Subcutaneous abdominal adipose tissue (tissue), 5 donors: Measurements from ENCODE around the gene MGAT2.

ENCODE experiments used
- H3K27ac ChIP-seq: one replicate; pipeline ENCODE4 v1.7.0; 2013; ENCODE audit warnings: low read depth, mild to moderate bottlenecking, inconsistent platforms, low read length, moderate library complexity
- H3K27me3 ChIP-seq, 5 donors: one replicate each; pipeline ENCODE4 v1.7.0; 2013; ENCODE audit warnings: low read length in 5 of 5, inconsistent platforms in 1 of 5; ENCODE audit not compliant: control insufficient read depth in 5 of 5, insufficient read depth in 4 of 5
- H3K36me3 ChIP-seq, 5 donors: one replicate each; pipeline ENCODE4 v1.7.0; 2013; ENCODE audit warnings: low read length in 5 of 5; ENCODE audit not compliant: control insufficient read depth in 5 of 5, insufficient read depth in 5 of 5
- H3K4me1 ChIP-seq, 5 donors: one replicate each; pipeline ENCODE4 v1.7.0; 2013; ENCODE audit warnings: low read length in 5 of 5, mild to moderate bottlenecking in 3 of 5, moderate library complexity in 1 of 5; ENCODE audit not compliant: control insufficient read depth in 5 of 5, insufficient read depth in 5 of 5
- H3K4me3 ChIP-seq, 5 donors: one replicate each; pipeline ENCODE4 v1.7.0; 2013; ENCODE audit warnings: low read length in 5 of 5, low read depth in 1 of 5
- H3K9ac ChIP-seq, 5 donors: one replicate each; pipeline ENCODE4 v1.7.0; 2013; ENCODE audit warnings: low read length in 5 of 5, mild to moderate bottlenecking in 4 of 5, moderate library complexity in 3 of 5
- H3K9me3 ChIP-seq, 5 donors: one replicate each; pipeline ENCODE4 v1.7.0; 2013; ENCODE audit warnings: low read length in 5 of 5; ENCODE audit not compliant: control insufficient read depth in 5 of 5
- donor health status: healthy.
- donor health status: healthy.
- donor health status: healthy.
- donor health status: healthy.
- donor health status: healthy.

MGAT2 gene

DNA sequence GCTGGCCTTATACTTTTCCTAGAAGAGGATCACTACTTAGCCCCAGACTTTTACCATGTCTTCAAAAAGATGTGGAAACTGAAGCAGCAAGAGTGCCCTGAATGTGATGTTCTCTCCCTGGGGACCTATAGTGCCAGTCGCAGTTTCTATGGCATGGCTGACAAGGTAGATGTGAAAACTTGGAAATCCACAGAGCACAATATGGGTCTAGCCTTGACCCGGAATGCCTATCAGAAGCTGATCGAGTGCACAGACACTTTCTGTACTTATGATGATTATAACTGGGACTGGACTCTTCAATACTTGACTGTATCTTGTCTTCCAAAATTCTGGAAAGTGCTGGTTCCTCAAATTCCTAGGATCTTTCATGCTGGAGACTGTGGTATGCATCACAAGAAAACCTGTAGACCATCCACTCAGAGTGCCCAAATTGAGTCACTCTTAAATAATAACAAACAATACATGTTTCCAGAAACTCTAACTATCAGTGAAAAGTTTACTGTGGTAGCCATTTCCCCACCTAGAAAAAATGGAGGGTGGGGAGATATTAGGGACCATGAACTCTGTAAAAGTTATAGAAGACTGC is 1.5 kb downstream of the MGAT2 start:
- H3K9ac ChIP-seq: peak overlapping the region in 4 of 5 donors; percentile 94 to 99 (median 96)
- H3K27ac ChIP-seq: peak overlapping the region; percentile 75
- peak overlapping the region; percentile 72 to 97 (median 89) for H3K4me3 ChIP-seq

DNA sequence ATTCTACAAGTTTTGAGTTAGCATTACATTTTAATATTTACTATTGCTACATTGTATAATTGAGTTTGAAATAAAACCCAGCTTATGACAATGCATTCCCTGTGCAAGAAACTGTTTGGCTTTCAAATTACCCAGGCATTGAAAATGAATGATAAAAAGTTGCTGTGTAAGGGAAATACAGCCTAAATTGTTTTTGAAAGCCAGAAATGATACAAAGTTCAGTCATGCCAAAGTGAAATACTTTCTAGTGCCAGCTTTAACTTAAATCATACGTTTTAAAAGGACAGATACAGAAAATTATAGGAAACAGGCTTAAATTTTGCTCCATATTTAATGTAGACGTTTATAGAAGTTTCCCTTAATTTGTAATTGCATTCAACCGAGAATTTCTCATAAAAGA is 2.8 kb downstream of the MGAT2 start:
- peak overlapping the region in 4 of 5 donors; percentile 10 to 97 (median 38) for H3K9ac ChIP-seq
- H3K27me3 ChIP-seq: no peaks in the 10 kb centered on the region
- no peaks in the 10 kb centered on the region for H3K9me3 ChIP-seq
- H3K36me3 ChIP-seq: peaks cover under 1 to 6% (median 2%) of the 10 kb centered on the region in 5 donors
- H3K4me3 ChIP-seq: peak overlapping the region in 2 of 5 donors; percentile 9 to 24
- peaks cover 4 to 46% (median 41%) of the 10 kb centered on the region in 5 donors for H3K4me1 ChIP-seq
- H3K27ac ChIP-seq: peak overlapping the region; percentile 75

More for the DNA sequence above, 1.5 kb downstream of the MGAT2 start:
- Histone ChIP-seq H3K9me3 (no peaks in the 10 kb centered on the region), H3K27me3 (no peaks in the 10 kb centered on the region), H3K4me1 (peaks cover 4 to 46% (median 44%) of the 10 kb centered on the region in 5 donors), H3K36me3 (peaks cover 3 to 19% (median 10%) of the 10 kb centered on the region in 5 donors)

DNA sequence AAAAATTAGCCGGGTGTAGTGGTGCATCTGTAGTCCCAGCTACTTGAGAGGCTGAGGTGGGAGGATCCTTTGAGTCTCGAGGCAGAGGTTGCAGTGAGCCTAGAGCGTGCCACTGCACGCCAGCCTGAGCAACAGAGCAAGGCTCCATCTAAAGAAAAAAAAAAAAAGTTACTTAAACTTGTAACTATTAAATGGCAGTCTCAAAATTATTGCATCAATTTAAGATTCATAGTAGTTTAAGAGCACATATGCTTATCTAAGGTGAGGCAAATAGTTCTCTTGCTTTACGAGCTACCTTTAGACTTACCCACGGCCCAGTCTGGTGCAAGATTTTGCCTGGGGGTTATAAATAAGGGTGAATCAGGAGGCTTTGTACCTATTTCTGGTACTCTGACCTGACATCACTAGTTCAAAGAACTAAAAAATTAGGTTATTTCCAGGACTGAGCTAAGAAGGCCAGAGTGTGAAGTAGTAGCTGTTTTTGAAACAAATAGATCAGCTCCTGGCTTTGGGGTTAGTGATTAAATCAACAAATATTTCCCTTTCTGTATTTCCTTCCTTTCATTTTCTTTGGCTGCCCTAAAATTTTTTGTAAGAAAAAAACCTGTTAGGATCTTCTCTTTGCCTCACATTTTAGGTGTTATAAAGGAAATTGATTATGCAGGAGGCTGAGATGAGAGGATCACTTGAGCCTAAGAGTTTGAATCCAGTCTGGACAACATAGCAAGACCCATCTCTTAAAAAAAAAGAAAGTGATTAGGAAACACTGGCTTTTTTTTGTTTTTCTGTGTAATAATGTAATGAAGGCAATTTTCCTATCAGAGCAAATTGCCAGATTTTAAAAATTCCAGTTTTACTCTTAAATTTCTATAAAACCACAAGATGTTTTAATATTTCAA is 3.6 kb downstream of the MGAT2 start:
- H3K27me3 ChIP-seq: no peaks in the 10 kb centered on the region
- peaks cover 4 to 42% (median 39%) of the 10 kb centered on the region in 5 donors for H3K4me1 ChIP-seq
- no peaks in the 10 kb centered on the region for H3K9me3 ChIP-seq
- H3K36me3 ChIP-seq: peaks cover 0 to 2% (median 0%) of the 10 kb centered on the region in 5 donors
- peak overlapping the region; percentile 75 for H3K27ac ChIP-seq
- H3K9ac ChIP-seq: peak overlapping the region in 1 of 5 donors; percentile 20
- no peak overlapping the region for H3K4me3 ChIP-seq

DNA sequence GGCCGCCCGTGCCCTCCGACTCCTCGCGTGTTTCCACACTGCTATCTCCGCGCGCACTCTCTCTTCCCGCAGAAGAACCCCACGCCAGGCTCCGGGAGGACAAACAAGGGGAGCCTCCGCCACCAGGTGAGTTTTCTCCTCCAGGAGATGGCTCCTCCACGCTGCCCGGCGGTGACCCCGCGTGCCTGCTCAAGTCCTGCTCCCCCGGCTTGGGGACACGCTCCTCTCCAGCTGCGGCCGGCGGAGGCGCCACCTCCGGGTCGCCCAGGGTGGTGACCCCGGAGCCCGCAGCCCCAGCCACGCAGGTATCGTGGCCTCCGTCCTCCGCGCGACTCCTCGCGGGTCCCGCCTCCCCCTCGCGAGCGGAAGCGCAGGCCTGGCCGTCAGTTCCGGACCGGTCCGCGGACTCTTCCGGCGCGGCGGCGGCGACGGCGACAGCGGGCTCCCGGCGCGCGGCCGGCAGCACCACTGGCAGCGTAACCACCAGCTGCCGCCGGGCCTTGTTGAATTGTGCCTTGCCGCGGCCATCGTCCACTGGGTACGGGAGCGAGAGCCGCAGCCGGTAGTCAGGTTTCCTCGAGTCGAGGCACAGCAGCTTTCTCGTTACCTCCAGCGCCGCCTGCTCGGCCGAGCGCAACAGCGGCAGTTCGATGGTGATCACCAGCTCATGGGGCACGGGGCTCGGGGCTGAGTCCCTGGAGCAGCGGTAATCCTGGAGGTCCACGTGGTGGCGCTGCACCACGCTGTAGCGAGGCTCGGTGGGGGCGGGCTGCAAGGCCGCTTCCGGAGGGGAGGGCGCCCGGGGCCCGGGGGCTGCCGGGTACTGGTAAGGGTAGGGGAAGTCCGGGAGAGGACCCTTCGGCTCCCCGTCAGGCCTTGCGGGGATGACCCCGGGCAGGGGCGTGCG is 13.3 kb downstream of the MGAT2 start:
- Histone ChIP-seq H3K27me3 (no peaks in the 10 kb centered on the region), H3K4me1 (peaks cover 0 to 42% (median 31%) of the 10 kb centered on the region in 5 donors)

DNA sequence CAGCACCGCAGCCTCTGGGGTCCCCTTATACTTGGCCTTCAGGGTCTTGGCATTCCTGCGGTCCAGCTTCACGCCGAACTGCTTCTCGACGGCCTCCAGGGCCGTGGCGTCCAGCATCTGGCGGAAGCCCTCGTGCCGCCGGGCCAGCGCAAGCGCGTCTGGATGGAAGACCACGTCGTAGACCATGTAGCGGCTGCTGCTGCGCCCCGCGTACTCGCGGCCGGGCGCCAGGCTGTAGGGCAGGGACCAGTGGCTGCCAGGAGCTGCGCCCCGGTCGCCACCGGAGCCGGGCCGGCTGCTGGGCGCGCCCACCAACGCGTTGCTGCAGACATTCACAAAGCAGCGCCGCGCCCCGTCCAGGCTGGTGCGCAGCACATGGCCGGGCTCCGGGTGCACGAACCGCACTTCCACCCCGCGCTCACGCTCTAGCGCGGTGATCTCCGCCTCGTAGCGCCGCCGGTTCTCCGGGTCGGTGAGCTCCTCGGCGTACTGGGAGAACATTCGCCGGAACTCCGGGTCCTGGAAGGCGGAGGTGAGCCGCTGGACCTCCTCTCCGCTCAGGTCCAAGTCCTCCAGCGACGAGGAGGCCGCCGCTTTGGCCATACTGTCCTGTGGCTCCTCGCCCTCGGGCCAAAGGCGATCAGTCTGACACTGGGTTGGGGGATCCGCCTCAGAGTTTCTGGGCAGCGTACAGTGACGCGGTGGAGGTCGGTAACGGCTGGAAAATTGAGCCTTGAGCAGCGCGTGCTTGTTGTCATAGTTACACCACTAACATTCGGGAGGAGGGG is 14.1 kb downstream of the MGAT2 start, which contains the start of gene DNAAF2:
TSS of gene DNAAF2 (minus strand) at position 698 of the 788 bp plus-strand sequence. CDS start at position 603, 95 bp downstream.
- Histone ChIP-seq H3K27me3 (no peaks in the 10 kb centered on the region), H3K4me1 (peaks cover 0 to 42% (median 31%) of the 10 kb centered on the region in 5 donors), H3K4me3 (peak within 1 kb of the TSS; percentile 60 to 98 (median 91)), H3K27ac (peak within 1 kb of the TSS; percentile 89), H3K9me3 (no peaks in the 10 kb centered on the region), H3K9ac (peak within 1 kb of the TSS; percentile 56 to 93 (median 90)), H3K36me3 (peaks cover 0 to 9% (median 3%) of the 10 kb centered on the region in 5 donors)

More for the DNA sequence above, 13.3 kb downstream of the MGAT2 start:
- peaks cover 0 to 7% (median 3%) of the 10 kb centered on the region in 5 donors for H3K36me3 ChIP-seq
- H3K4me3 ChIP-seq: peak overlapping the region; percentile 86 to 98 (median 91)
- H3K9me3 ChIP-seq: no peaks in the 10 kb centered on the region
- peak overlapping the region; percentile 89 for H3K27ac ChIP-seq
- peak overlapping the region; percentile 79 to 93 (median 90) for H3K9ac ChIP-seq

DNA sequence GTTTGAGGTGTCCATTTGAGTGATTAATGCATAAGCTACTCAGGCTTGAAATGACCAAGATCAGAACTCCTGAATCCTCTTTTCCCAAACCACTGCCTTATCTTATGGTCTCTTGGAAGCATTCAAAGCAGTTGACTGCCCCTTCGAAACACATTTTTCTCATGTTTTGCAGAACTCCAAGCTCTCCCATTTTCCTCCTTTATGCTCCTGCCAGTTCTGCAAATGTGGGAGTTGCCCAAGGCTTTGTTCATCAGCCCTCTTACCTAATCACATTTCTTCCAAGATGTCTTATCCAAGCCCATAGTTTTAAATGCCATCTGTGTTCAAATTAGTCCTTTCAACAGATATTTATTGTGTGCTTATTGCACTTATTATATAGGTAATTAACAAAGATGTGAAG is 16.3 kb downstream of the MGAT2 start:
- Histone ChIP-seq H3K36me3 (peaks cover 0 to 9% (median 3%) of the 10 kb centered on the region in 5 donors), H3K4me3 (no peak overlapping the region), H3K27me3 (no peaks in the 10 kb centered on the region), H3K4me1 (peaks cover 0 to 36% (median 27%) of the 10 kb centered on the region in 5 donors), H3K9me3 (no peaks in the 10 kb centered on the region), H3K9ac (no peak overlapping the region), H3K27ac (no peak overlapping the region)

DNA sequence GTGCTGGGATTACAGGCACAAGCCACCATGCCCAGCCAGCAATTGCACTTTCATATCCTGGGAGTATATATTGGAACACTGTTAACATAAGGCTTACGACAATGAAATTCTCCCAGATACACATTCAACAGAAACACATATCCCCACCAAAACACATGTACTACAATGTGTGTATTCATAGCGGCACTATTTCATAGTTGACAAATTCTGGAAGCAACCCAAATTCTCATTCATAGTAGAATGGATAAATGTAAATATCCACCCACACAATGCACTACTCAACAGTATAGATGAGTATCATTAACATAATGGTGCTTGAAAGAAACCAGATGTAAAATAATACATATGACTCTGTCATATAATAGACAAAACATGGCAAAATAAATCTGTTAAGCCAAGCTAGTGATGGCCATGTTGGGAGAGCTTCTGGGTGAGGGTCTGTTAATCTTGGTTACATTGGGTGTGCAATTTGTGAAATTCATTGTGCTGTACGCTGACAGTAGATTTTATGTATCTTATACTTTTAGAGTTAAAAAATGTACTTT is 17.0 kb downstream of the MGAT2 start:
- no peaks in the 10 kb centered on the region for H3K27me3 ChIP-seq
- H3K9ac ChIP-seq: no peak overlapping the region
- H3K36me3 ChIP-seq: peaks cover 0 to 9% (median 3%) of the 10 kb centered on the region in 5 donors
- H3K4me3 ChIP-seq: no peak overlapping the region
- no peaks in the 10 kb centered on the region for H3K9me3 ChIP-seq
- H3K27ac ChIP-seq: no peak overlapping the region
- H3K4me1 ChIP-seq: peaks cover 0 to 32% (median 22%) of the 10 kb centered on the region in 5 donors

DNA sequence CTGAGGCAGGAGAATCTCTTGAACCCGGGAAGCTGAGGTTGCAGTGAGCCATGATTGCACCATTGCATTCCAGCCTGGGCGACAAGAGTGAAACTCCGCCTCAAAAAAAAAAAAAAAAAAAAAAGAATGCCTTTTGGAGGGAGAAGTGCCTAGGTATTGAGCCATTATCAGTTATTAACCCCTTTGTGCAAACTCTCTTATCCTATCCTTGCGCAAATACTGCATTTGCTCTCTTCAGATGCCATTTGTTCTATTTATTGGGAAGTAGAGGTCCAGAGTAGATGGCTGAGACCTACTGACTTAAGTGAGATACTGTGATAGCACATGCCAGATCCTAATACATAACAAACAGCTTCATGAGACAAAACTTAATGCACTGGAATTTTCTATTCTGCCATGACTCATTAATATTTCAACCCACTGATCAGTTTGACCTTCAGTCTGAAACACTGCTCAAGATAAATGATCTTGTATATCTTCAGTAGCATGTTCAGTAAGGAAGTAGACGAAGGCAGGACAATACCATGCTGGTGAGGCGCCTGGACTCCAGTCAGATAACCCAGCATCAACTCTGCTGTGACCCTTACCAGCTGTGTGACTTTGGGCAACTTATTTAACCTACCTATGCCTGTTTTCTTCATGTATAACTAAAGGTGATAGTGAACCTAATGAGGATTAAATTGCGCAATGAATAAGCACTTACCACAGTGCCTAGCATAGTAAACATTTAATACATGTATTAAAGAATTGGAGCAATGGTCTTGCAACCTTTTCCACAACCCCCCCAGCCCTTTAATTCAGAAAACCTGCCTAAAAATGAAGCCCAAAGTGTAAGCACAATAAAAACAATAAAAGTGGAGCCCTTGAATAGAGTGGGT is 20.2 kb downstream of the MGAT2 start:
- Histone ChIP-seq H3K36me3 (peaks cover 0 to 9% (median 3%) of the 10 kb centered on the region in 5 donors), H3K9ac (no peak overlapping the region), H3K4me1 (peaks cover 0 to 17% (median 5%) of the 10 kb centered on the region in 5 donors), H3K27ac (no peak overlapping the region), H3K9me3 (no peaks in the 10 kb centered on the region), H3K4me3 (no peak overlapping the region), H3K27me3 (no peaks in the 10 kb centered on the region)
